Melanocyte of skin (primary cell): ENCODE results near the gene ATOH8. TPM values are rescaled to one million over a fixed set of nuclear protein-coding genes. Genes with fewer than 3 reads are reported as not detected.

Experiments
- small RNA-seq, 2 donors: library from RNA; depleted of rRNA; stranded (forward); fragments of <200 nt; gene quantifications; one replicate each; pipeline ENCODE3, GENCODE V24; 2012
- total RNA-seq, 2 donors: library from RNA; depleted of rRNA; stranded (reverse); fragments of >200 nt; gene quantifications; 2 replicates each; pipeline ENCODE4 v1.2.3, GENCODE V29; 2012

ATOH8 gene
- total RNA-seq: 1 to 10 TPM; 2.4 to 9.0 TPM

GRCh38 chr2:85753525-85754312 lies at the start of gene ATOH8:
Gene ATOH8, plus strand, starts transcription at chr2:85753991. Its CDS starts 199 bp downstream, at chr2:85754190.

Small RNAs within 50 kb of the gene (small RNA-seq; reads per million reads assigned to genes)
- gene MIR6071 (0 reads per million in 2 donors), gene RN7SKP83 (0 reads per million in 2 donors), gene RNU1-38P (1.3 to 4.9 reads per million in 2 donors)

Other genes starting within 250 kb of the ATOH8 start
- gene MAT2A, start 214.8 kb upstream of the ATOH8 start, total RNA-seq: 100 to 1,000 TPM in 1 of 2 donors, 10 to 100 TPM in 1; 74.7 to 258 TPM
- 10 to 100 TPM; 29.9 to 47.0 TPM for gene GGCX, start 192.5 kb upstream of the ATOH8 start, total RNA-seq
- 10 to 100 TPM; 12.0 to 27.6 TPM for gene VAMP8, start 176.4 kb upstream of the ATOH8 start, total RNA-seq
- gene VAMP5, start 169.6 kb upstream of the ATOH8 start, total RNA-seq: 10 to 100 TPM; 10.7 to 11.0 TPM
- 100 to 1,000 TPM; 151 to 162 TPM for gene RNF181, start 158.2 kb upstream of the ATOH8 start, total RNA-seq
- gene TMEM150A, start 151.3 kb upstream of the ATOH8 start, total RNA-seq: 1 to 10 TPM; 8.0 to 8.9 TPM
- 10 to 100 TPM; 13.3 to 16.9 TPM for gene C2orf68, start 141.9 kb upstream of the ATOH8 start, total RNA-seq
- gene USP39, start 137.8 kb upstream of the ATOH8 start, total RNA-seq: 10 to 100 TPM; 41.0 to 60.9 TPM
- not detected for gene SFTPB, start 85.8 kb upstream of the ATOH8 start, total RNA-seq
- gene GNLY, start 59.6 kb upstream of the ATOH8 start, total RNA-seq: not detected
- gene ST3GAL5, start 135.0 kb downstream of the ATOH8 start, total RNA-seq: 100 to 1,000 TPM in 1 of 2 donors, 10 to 100 TPM in 1; 58.2 to 105 TPM